ENCODE results near the gene TNPO2.

DNA sequence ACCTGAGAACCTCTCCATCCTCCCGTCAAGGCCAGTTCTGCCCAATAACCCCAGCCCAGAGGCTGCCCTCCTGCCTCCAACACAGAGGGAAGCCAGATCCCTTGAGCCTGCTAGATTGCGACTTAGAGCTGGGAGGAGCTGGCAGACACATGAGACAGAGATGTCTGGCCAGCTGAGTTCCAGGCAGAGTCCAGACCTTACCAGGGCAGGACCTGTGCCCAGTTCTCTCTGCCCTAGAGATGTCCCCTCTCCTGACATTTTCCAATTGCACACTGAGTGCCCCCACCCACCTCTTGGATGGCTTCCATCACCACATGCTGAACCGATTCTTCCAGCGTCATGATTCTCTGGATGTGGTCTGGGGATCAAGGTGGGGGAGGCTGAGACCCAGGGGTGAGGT, 48.6 kb upstream of the TNPO2 start:
- TF ChIP-seq ZNF274 (IDR thresholded peaks at IDR 0.05; ENCODE audit: low read depth, low read length) = no peak
- no peak for TF ChIP-seq SUZ12 (IDR thresholded peaks at IDR 0.05; ENCODE audit: extremely low read depth, insufficient read depth, insufficient read length)
- TF ChIP-seq YY1 (IDR thresholded peaks at IDR 0.05; ENCODE audit: insufficient read depth, insufficient read length) = no peak
